Activated CD4-positive, alpha-beta T cell treated with anti-CD3 and anti-CD28 coated beads for 1 hour (primary cell): ENCODE data around the gene ARL15.
"Not testable (repeated sequence)": the region's sequence is repeated elsewhere in the genome, so short reads cannot be mapped to it uniquely, and the experiment has no call there.

Source experiments
- DNase-seq: peaks from one replicate; pipeline ENCODE4 v3.0.0-alpha.2; 2020

ARL15 gene

DNA sequence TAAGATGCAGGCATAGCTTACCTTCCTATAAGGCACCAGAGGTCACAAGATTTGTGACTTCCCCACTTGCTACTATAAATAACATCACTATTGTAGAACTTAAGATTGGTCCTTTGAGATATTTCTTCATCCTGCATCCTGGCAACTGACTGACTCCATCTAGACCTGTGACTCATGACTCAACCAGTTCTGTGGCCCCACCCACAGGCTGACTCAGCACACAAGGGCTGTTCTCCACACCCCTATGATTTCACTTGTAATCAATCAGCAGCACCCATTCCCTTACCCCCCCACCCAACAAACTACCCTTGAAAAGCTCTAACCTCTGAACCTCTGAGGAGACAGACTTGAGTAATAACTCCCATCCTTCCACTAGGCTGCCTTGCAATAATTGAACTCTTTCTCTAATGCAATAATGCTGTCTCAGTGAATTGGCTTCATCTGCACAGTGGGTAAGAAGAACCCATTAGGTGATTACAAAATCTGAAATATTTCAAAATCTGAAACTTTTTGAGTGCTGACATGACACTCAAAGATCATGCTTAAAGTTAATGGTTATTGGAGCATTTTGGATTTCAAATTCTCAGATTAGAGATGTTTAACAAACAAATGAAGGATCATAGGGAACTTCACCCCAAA, 296.7 kb downstream of the ARL15 start:
- no peak for DNase-seq

DNA sequence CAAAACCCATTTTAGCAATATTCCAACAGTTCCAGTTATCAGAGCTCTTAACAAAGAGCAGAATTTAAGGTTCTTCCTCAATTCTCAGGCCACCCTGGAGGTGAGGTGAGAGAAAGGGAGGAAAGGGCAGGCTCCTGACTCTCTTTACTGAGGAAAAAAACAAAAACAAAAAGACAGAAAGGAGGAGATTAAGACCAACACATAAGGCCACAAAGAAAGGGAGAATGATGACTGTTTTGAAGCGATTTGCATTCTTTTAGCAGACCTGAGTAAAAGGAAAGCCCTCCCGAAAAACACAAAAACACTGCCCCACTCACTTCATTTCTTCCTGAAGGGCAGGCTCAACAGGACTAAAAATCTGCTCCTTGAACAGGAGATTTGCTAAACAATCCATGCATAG, 300.5 kb downstream of the ARL15 start:
- no peak for DNase-seq

DNA sequence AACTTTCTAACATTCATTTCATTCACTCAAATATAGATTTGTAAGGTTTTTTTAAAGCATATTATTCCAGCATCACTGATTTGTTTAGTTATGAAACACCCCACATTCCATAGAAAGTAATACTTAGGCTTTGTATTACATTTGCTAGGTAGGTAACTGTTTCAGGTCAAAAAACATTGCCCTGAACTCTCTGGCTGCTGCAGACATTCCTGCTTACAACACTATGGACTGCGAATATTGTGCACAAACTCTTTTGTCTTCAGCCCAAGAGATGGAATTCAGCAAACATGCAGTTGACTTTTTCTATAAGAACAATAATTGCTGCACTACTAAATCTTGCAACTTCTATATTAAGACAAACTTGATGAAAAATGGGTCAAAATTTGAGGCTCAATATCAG, 301.0 kb downstream of the ARL15 start:
- no peak for DNase-seq

DNA sequence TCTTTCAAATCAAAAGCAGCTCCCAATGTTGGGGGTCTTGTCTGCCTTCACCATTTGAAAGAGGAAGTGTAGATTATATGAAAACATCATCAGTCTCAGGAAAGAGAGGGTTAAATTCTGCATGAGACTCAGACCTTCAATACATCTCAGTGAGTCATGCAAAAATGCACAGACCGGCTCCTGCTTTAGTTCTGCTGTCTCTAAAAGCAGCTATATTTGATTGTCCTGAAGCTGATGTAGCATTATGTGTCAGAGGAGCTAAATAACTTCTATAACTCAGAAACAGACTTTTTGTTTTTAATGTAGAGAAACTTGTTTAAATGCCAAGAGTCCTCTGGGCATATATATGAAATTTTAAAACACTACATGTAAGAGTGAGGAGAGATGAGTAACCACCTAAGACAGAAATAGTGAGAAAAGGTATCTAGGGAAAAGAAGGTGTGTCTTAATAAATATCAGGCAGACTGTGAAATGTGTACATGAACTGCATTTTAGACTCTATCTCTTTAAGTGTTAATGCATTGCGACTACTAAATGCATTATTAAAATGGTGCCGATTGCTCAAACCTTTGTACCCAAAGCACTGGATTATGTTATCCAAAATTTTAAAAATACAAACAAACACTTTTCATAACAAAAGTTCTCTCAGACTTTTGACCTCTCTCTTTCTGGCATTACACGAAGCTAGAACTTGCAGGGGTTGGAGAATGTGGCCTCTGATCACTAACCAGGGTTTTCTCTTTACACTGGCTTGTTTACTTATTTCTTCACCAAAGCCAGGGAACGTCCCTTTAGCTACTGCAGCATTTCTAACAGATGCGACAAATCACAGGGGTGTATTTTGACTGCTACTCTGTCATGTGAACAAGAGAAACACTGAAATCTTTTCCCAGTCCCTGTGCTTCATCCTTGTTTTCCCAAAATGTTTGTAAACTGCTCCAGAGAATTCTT, 302.3 kb downstream of the ARL15 start:
- DNase-seq, result no peak

DNA sequence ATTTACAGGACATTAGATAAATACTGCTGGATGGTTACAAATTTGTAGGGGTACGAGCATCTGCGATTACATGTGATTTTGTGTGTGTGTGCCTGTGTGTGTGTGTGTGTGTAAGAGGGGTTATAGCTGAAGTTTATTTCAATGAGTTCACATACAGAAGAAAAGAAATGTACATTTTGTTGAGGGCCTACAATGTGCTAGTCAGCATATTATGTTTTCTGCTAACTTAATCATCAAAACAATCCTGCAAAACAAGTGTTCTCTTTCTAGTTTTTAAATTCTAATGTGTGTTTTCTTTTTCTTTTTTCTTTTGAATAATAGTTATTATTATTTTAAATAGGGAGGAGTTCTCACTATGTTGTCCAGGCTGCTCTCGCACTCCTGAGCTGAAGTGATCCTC, 305.7 kb downstream of the ARL15 start:
- DNase-seq, result no peak

DNA sequence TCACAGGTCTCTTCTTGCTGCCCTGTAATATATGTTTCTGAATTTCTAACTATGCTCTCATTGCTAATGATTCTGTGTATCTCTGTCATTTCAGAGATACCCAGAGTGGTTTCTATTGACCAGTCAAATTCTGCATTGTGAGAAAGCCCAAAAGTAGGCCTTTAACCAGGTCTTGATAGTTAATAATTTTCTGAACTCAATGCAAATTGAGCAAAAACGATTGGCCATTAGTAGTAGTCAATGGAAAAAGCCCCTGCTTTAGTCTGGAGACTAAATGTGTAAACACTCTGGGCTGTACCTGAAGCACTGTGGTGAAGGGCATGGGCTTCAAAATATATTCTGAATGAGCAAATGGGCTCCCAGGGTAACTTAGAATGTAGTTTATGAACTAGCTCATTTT, 307.6 kb downstream of the ARL15 start:
- DNase-seq, result no peak

DNA sequence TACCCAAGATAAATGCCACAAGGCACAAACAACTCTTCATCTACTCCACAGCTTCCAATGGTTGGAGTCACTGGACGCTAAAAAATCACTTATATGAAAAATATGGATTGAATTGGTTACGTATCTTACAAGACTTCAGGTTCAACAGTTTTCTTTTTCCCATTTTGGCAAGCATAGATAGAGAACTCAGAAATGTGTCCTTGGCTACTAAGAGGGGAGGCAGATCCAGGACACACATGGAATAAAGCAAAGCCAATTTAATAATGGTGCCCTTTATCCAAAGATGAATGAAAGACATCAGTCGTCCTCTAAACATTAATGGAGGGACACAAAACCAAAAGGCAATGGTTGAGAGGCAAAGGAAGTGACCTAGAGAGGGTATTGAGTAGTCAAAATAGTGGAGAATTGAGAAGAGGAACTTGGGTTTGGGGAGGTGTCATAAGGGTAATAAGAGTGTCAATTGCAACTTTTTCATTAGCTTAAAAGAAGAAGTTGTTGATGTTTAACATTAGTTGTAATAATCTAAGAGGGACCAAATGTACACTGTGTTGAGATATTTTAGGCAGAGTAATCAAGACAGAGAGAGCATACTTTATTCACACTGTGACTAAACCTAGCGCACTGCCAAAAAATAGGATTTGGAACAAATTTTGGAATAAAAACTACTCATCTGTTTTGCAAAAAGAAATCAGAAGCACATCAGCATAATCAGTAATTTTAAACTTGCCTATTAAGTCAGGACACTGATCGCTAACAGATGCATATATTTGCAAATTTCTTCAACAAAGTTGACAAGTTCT, 308.2 kb downstream of the ARL15 start:
- DNase-seq, result no peak

DNA sequence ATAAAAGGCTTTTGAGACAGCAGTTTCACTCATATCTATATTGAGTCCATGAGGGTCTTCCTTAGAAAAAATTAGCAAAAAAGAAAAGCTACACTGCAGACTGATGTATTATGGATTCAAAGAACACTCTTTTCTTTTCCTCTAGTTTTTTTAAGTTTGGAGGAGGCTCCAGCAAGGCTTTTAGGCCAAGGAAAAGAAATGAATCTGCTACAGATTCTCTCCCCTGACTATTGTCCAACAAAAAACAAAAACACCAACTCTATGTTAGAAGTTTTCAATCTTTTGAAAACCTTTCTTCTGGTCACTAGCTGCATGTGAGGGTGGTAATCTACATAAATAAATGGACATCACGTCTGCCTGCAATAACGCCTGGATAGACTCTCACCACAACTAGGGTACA, 310.4 kb downstream of the ARL15 start:
- no peak for DNase-seq

DNA sequence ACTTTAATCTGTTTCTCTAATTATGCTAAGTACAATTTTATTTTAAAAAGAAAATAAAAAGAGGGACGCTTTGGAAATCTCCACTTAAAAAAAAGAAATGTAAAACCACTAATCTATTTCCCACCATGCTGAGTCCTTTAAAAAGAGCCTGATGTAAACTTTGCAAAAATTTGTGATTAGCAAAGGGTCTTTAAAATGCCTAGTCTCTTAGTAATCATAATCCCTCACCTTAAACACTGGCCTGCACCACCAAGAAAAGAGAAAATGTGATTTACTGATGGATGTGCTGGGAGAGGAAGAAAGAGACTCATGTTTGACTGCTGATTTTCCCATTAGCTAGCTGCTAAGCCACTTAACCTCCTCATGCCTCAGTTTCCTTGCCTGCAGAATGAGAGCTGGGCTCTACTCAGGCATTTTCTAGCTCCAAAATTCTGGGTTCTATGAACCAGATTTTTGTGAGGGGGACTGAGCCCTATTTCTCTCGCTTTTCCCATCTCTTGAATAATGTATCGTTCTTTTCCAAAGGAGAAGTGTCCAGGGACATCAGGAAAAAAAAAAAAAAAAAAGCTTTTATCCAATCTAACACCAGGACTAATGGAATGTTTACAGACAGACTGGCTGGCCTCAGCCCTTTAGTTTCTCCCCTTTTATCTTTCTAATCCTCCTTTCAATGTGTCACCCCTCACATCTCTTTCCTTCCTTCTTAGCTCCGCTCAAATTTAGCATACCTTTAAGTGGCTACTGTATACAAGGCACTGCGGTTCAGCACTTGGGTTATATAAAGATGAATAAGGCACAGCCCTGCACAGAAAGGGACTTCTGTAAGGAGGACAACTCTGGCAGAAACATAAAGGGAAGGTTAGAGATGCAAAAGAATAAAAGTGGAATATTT, 312.4 kb downstream of the ARL15 start:
- no peak for DNase-seq

DNA sequence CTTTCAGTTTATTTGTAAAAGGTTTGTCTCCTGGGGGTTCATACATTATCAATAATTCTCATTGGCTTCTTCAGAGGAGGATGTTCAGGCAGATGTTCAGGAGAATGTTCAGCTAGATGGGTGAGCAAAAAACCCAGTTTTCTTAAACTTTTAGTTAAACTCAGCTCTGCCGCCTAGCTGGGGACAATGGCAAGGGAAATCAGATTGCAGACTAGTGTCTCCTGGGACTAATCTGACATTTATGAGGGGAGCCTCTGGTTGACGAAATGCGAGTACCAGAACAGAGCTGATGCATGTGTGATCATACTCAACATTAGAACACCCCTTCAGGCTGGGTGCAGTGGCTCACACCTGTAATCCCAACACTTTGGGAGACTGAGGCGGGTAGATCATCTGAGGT, 314.4 kb downstream of the ARL15 start:
- no peak for DNase-seq

DNA sequence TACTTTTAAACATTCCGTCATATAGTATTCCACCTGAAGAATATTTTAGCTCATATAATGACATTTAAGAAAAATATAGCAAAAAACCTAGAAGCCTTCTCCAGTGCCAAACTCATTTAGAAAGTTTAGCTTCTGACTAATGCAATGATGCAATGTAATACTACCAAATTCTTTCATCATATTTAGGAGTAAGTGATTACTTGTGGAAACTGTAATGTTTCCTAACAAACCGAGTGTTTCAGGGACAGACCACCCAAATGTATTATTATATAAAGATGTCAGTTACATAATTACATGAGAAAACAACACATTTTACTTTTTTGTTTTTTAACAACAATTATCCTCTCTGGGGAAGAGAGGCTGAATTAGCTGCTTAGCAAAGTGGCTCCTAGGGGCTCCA, 316.2 kb downstream of the ARL15 start:
- no peak for DNase-seq

DNA sequence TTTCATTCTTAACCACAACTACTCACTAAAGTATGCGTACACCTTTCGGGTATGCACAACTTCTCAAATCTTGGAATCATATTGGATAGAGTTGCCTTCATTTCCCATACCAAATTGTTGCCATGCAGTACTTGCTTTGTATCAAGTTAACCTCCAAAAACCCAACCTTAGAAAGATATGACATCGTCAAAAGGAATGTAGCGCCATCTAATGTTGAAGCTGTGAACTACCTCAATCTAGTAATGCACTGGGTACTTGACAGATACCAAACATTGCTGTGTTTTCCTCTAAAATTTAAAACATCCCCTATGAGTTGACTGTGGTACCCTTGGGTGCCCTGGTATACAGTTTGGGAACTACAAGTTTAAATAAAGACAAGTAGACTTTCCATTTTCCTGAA, 318.4 kb downstream of the ARL15 start:
- DNase-seq, result no peak

DNA sequence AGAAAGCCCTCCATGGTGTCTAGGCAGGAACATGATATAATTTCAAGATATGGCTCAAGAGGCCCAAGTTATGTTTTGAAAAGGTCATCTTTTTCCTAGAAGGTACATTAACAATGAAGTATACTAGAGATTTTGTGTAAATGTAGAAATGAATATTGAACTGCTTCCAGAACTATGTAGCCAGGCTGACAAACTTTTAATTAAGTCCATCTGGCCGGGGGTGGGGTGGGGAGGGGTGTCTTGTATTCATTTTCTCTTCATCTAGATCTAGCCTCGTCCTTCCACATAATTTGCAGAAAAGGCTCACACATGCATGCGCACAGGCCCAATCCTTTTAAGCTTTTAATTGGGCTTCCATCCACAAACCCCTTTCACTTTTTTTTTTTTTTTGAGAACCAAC, 323.3 kb downstream of the ARL15 start:
- no peak for DNase-seq

DNA sequence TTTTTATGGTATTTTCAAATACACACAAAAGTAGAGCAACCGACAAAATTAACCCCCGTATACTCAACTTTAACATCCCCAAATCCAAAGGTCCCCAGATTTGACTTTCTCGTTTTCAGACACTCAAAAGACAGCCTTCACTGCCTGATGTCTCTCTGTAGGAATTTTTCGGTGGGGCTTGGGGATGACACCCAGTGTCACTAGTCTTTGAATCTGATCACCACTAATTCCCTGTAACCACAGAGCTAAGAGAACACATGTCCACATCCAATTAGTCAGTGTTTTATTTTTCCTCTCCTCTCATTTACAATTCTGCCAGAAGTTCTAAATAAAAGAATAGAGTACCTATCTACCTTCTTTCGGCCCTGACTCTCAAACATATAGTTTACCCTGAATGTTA, 324.6 kb downstream of the ARL15 start:
- no peak for DNase-seq

DNA sequence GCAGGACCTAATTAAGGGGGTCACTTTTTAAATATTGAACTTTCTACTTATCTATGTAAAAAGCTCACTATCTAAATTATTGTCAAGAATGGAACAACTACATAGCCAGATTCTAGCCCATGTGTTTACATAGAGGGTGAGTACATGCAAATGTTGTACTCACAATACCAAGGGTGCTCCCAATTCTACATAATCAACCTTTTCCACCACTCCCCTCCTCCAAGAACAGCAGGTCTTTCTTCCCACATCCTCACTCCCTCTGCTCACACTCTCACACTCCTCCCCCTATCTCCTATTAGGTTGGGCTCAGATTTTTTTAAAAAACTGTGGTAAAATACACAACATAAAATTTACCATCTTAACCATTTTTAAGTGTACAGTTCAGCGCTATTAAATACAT, 325.4 kb downstream of the ARL15 start:
- no peak for DNase-seq

DNA sequence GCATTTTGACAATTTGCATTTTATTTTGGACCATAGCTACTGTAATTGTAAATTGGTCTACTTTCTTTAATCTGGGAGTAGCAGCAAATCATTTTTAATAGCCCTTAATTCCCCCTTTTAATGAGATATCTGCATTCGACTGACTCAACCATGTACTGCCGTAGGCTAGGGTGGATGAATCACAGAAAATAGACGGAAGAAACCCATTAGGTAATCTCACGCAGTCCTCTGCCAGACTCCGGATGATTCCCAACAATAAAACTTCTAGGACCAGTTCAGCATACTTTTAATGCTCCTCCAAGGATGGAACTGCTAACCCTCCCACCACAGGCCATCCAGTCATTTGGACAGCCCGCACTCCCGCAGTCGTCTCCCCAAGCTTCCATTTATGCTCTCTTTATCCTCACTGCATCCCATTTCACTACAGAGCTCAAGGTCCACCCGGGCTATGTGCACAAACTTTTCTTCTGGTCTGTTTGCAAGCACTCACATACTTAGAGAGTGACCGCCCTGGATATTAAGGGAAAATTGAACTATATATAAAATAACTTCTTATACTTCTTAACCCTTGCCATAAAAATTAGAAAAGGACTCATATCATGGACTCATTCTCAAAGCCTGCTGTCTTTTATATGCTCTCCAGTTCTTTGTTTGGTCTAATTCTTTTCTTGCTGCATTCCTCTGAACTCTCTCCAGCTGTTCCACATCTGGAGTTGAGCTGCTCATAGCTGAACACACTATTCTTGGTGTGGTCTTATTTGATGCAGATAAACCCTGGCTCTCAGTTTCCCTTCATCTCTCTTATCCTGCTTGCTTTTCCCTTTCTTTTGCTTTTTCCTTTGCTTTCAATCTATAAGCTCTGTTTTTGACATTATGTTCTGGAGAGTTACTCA, 326.6 kb downstream of the ARL15 start:
- DNase-seq, result no peak

DNA sequence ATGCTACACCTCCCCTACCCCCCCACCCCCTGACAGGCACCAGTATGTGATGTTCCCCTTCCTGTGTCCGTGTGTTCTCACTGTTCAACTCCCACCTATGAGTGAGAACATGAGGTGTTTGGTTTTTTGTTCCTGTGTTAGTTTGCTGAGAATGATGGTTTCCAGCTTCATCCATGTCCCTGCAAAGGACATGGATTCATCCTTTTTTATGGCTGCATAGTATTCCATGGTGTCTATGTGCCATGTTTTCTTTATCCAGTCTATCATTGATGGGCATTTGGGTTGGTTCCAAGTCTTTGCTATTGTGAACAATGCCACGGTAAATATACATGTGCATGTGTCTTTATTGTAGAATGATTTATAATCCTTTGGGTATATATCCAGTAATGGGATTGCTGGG, 328.1 kb downstream of the ARL15 start:
- DNase-seq, result not testable (repeated sequence)

DNA sequence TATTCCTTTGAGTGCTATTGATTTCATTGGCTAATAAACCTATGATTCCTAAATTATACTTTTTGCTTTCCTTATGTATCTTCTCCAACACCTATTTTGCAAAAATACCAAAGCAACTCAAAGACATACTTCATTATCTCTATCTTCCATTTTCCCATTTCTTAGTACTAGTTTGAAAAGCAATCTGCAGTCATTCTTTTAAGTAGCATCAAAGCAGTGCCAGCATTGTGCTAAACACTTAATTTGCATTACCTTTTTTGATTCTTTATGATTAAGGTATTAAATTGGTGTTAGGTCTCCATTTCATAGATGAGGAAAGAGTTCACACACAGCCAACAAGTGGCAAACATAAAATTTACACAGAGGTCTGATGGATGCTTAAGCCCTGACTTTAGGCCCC, 330.3 kb downstream of the ARL15 start:
- no peak for DNase-seq

DNA sequence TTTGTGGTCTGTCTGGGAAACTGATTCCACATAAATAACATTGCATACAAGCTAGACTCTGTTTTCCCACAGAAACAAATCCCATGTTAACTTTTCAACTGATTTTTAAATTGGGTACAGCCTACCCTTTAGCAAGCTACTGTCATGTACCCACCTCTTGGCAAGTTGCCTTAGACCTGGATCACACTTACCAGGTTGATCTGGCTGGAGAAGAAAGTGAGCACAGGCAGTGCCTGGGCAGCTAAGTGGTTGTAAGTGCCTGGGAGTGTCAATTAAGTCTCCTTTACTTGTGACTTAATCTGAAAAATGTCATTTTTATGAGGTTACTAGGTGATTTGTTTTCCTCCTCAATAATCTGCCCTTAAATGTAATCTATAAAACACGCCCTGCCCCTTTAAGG, 336.4 kb downstream of the ARL15 start:
- DNase-seq, result no peak

DNA sequence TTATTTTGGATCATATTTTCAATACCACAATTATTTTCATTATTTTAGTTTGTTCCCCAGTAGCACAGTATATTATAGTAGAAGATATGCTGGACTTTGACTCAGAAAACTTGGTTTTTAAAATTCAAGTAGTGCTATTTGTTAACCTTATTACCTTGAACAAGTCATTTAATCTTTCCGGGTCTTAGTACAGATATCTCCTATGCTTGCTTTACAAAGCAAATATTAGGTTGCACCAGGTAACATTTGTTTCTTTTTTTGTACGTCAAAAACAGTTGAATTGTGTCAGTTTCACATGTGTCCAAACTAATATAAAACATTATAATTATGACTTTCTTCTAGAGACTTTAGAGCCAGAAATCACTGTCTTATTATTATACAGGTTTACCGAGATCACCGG, 338.1 kb downstream of the ARL15 start:
- no peak for DNase-seq

DNA sequence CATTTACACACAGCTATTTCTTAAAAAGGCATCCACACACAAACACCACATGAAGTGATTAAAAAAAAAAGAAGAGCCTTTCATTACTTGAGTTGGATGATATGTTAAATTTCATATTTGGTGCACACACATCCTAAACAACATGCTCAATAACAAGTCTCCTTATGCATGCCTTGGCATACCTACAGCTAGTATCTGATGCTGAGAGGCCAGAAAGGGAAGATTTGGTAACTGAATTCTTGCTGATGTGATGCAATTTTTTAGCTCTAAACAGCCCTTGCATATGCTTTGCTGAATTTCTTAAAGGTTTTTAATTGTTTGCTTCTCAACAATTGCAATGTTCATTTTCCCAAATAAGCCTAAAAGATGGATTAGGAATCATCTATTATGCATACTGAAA, 338.8 kb downstream of the ARL15 start:
- DNase-seq, result no peak

DNA sequence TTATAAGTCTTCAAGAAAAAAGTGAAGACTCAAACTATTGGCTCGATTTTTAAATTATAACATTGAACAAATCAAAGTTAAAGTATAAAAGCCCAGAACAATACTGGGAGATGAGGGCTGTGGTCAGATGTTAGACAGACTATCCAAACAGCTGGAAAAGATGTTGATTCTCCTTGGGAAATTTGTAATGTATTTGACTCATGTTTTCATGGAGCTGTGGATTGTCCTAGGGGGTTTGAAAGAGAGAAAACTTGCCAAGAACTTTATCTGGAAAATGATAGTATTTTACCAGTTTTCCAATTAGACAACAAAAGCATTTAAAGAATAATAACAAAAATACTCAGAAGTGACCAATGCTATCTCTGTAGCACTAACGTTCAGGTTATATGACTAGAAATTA, 339.2 kb downstream of the ARL15 start:
- no peak for DNase-seq
